Measurements from ENCODE around the gene CLSTN3. TPM values are rescaled to one million over a fixed set of nuclear protein-coding genes. Genes with fewer than 3 reads are reported as not detected.

Gene CLSTN3
- total RNA-seq, 1 donor from 2014 or later = 132 TPM

DNA sequence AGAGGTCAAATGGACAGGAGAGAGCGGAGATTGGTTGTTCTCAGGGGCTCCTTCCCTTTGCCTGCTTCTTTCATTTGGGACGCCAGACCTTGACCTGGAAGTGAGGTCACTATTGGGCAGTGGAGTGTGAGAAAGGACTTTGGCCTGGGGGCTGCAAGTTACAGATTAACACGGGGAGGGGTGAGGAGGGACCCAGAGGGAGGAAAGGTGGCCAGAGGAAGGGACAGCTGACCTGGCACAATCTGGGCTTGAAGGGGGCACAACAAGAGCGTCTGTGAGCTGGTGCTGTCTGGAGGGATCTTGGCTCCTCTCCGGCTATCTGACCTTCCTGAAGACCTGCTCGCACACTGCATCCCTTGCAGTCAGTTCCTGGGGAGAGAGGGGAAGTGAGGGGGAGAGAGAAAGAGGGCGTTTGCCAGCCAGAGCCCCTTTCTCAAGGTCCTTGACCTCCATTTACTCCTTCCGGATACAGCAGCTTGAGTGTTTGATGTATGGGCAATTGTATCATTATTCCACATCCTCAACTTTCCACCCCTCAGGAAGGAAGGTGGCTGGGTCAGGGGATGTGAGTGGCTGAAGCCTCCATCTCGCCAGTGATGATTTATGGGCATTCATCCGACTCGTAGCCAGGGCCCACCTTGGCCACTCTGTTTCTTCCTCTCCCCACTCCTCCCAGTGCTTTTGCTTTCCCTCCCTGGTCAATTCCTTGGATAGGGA lies 6.2 kb upstream of the CLSTN3 start:
- intact Hi-C loops (cut with DNase I) = no loop called here
- no peaks in the 10 kb centered on the region for H3K27me3 ChIP-seq
- H3K9me3 ChIP-seq = no peaks in the 10 kb centered on the region
- H3K4me1 ChIP-seq = no peaks in the 10 kb centered on the region
- no peaks in the 10 kb centered on the region for H3K36me3 ChIP-seq
- no peak overlapping the region for H3K27ac ChIP-seq
- DNase-seq (ENCODE audit: low spot score in 2 of 2) = no peak
- TF ChIP-seq, protein P1, sequence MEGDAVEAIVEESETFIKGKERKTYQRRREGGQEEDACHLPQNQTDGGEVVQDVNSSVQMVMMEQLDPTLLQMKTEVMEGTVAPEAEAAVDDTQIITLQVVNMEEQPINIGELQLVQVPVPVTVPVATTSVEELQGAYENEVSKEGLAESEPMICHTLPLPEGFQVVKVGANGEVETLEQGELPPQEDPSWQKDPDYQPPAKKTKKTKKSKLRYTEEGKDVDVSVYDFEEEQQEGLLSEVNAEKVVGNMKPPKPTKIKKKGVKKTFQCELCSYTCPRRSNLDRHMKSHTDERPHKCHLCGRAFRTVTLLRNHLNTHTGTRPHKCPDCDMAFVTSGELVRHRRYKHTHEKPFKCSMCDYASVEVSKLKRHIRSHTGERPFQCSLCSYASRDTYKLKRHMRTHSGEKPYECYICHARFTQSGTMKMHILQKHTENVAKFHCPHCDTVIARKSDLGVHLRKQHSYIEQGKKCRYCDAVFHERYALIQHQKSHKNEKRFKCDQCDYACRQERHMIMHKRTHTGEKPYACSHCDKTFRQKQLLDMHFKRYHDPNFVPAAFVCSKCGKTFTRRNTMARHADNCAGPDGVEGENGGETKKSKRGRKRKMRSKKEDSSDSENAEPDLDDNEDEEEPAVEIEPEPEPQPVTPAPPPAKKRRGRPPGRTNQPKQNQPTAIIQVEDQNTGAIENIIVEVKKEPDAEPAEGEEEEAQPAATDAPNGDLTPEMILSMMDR (IDR thresholded peaks at IDR 0.05) = no peak
- no peak overlapping the region for H3K4me3 ChIP-seq

DNA sequence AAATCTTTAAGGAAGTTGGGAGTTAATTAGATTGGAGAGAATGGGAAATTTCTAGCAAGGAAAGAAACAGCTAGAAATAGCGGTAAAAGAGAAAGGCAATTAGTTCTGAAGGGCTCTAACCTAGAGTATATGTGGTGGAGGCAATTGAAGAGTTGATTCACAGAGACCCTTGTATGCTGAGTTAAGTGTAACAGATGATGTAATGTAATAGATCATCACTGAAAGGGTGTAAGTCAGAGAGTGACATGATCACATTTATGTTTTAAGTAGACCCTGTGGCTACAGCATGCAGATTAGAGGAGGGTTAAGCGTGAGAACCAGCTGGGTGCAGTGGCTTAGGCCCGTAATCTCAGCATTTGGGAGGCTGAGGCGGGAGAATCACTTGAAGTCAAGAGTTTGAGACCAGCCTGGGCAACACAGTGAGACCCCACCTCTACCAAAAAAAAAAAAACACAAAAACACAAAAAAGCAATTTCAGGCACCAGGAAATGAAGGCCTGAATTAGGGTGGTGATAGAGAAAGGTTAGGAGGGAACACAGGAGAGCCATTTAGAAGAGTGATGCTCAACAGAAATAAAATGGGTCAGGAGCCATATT lies 4.4 kb upstream of the CLSTN3 start:
- Histone ChIP-seq H3K27ac (no peak overlapping the region), H3K9me3 (no peaks in the 10 kb centered on the region), H3K36me3 (no peaks in the 10 kb centered on the region), H3K27me3 (no peaks in the 10 kb centered on the region), H3K4me3 (no peak overlapping the region), H3K4me1 (peaks cover 6 to 7% of the 10 kb centered on the region in 2 donors)
- intact Hi-C loops (cut with DNase I) = no loop called here
- DNase-seq (ENCODE audit: low spot score in 2 of 2) = no peak
- TF ChIP-seq, protein P1 (IDR thresholded peaks at IDR 0.05) = no peak

DNA sequence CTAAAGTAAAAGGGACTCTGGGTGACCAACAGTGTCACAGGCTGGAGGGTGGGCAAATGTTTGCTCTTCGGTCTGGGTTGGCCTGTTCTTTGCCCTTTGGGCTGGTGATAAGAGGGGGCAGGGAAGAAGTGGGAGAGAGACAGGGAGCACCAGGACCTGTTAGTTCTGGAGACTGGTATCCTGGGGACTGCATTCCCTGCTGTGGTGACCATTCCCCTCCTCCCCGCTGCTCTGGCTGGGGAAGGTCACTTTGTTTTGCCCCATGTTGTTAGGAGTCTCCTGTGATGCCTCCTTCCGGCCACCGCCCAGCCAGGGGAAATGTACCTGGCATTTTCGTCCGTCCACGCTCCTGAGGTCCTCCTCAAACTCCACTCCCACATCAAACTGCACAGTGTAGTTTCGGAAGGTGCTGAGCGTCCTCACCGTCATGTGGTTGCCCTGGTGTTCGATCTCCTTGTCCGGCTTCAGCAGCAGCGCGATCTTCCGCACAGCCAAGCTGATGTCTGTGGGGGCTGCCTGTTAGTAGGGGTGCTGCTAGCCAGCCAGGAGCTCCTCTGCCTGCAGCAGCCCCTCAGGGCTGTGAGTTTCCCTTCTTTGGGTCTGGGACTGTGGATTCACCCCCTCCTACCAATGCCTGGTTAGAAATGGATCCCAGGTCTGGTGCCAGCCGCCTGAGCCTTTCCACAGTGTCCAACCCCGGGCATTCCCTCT lies 2.1 kb upstream of the CLSTN3 start:
- Histone ChIP-seq H3K27me3 (no peaks in the 10 kb centered on the region), H3K4me3 (no peak overlapping the region), H3K36me3 (no peaks in the 10 kb centered on the region), H3K9me3 (no peaks in the 10 kb centered on the region), H3K4me1 (peaks cover 6 to 7% of the 10 kb centered on the region in 2 donors), H3K27ac (no peak overlapping the region)
- intact Hi-C loops (cut with DNase I) = no loop called here
- TF ChIP-seq, protein P1 (IDR thresholded peaks at IDR 0.05) = no peak
- DNase-seq (ENCODE audit: low spot score in 2 of 2) = no peak

DNA sequence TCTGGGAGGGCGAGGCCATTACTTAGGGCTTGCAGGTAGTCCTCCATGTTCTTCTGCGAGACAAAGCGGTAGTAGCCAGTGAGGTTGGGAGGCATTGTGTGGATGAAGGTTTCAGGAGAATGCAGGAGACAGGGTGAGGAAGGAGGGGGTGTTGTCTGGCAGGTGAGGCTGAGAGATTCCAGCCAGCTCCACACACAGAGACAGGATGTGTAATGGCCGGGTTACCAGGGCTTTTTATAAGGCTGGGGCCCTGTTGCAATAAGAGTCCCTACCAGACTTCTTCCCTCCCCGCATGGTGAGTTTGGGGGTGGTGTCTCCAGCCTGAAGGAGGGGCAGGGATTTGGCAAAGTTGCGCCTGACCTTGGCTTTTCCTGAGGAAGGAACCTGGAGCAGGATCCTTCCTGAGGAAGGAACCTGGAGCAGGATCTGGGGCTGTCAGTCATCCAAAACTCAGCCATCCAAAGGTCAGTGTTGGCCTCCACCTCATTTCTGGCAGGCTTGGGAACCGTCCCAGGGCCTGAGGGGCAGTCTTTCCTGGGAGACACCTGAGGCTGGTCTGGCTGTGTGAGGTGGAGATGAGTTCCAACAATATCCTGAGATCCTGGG lies 1.4 kb upstream of the CLSTN3 start, which contains the start of gene RBP5:
RBP5 (minus strand) TSS at position 209 of the 606 bp plus-strand sequence; CDS start at position 95, 114 bp downstream.
- Histone ChIP-seq H3K4me1 (peaks cover 6 to 7% of the 10 kb centered on the region in 2 donors), H3K4me3 (peak within 1 kb of the TSS; percentile 68 to 74), H3K9me3 (no peaks in the 10 kb centered on the region), H3K36me3 (no peaks in the 10 kb centered on the region), H3K27me3 (no peaks in the 10 kb centered on the region), H3K27ac (peak within 1 kb of the TSS; percentile 79 to 84)
- DNase-seq (ENCODE audit: low spot score in 2 of 2) = no peak
- intact Hi-C loops (cut with DNase I) = loop anchor here (1.0 kb wide), 1 partner anchor 19 kb away; the partner anchor contains the start of gene C1RL
- TF ChIP-seq, protein P1 (IDR thresholded peaks at IDR 0.05) = no peak

DNA sequence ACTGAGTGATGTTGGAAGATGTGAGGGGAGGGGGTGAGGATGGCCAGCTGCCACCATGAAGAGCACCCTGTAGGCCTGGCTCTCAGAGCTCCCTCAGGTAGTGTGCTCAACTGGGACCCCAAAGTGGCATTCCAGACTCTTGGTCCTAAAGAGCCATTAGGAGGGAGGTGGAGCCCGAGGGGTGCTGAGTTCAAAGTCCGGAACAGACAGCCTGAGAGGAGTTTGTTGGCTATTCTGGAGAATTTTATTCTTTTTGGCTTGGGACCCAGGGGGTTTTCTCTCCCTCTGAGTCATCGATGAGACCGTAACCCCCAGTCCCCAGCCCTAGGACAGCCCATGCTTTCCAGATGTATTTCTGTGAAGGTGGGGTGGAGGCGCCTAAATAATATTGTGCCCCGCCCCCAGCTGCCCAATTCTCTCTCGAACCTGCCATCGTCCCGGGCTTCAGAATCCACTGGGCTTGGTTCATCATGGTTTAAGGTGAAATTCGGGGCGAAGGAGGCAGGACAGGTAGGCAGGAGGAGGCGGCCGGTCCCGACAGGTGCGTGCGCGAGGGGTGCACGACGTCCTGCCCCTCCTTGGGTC lies 792 bp upstream of the CLSTN3 start:
- no peak for DNase-seq (ENCODE audit: low spot score in 2 of 2)
- Histone ChIP-seq H3K4me1 (peaks cover 6 to 7% of the 10 kb centered on the region in 2 donors), H3K4me3 (peak overlapping the region; percentile 68 to 74), H3K27ac (peak overlapping the region; percentile 79 to 84), H3K9me3 (no peaks in the 10 kb centered on the region), H3K27me3 (no peaks in the 10 kb centered on the region), H3K36me3 (no peaks in the 10 kb centered on the region)
- intact Hi-C loops (cut with DNase I) = loop anchor here (1.0 kb wide), 1 partner anchor 20 kb away; the partner anchor contains the start of gene C1RL
- TF ChIP-seq, protein P1 (IDR thresholded peaks at IDR 0.05) = no peak

Data from ascending aorta (tissue), 2 donors.